K562 (cell line): ENCODE measurements around the gene PLCB1. TPM values are rescaled to one million over a fixed set of nuclear protein-coding genes. Genes with fewer than 3 reads are reported as not detected.
"Not testable (repeated sequence)": the region's sequence is repeated elsewhere in the genome, so short reads cannot be mapped to it uniquely, and the experiment has no call there.

ENCODE experiments used
- ATAC-seq: fragments of 200-7000 bp; cut with Tn5 transposase; 3 replicates; pipeline ENCODE4 v1.9.1; 2020; ENCODE audit warnings: moderate library complexity
- BruUV-seq: library from RNA; stranded (reverse); fragments of 400-500 nt; replicated peaks from 2 replicates; lab custom pipeline; 2021; lab: Mats Ljungman, UMichigan
- CTCF ChIA-PET: fragments of 300-600 bp; formaldehyde crosslinking; extraction: SDS; loops from one replicate; lab custom pipeline; 2021; ENCODE audit warnings: low intra/inter-chr PET ratio; lab: Yijun Ruan, JAX
- POLR2A ChIA-PET: fragments of 300-600, 350-650 bp; sonication (Branson Sonifier 250); formaldehyde crosslinking; extraction: SDS; loops from one replicate; lab custom pipeline; 2021; ENCODE audit warnings: antibody characterized with exemption, inconsistent platforms; lab: Yijun Ruan, JAX
- DNase-seq, 4 experiments: peaks; one replicate each; pipeline versions ENCODE4 v3.0.0 to v3.0.0-alpha.2; 2011 to 2018; ENCODE audit warnings: low spot score in 3 of 4, mixed read lengths in 3 of 4; ENCODE audit errors: extremely low read depth in 1 of 4
- FAIRE-seq: peaks from 2 replicates; lab custom pipeline; 2011; peaks lifted over from hg19 to GRCh38; lab: Jason Lieb, UNC
- H2AFZ ChIP-seq: 2 replicates; pipeline ENCODE4 v1.6.0; 2011; ENCODE audit warnings: low read depth, low read length, control low read depth, inconsistent platforms
- H3K27ac ChIP-seq: fragments of 200-600 bp; 3 replicates; pipeline ENCODE4 v1.8.0; 2011; ENCODE audit warnings: low read depth, mild to moderate bottlenecking, control low read depth, inconsistent platforms, low read length, moderate library complexity, mixed read lengths; ENCODE audit errors: extremely low read depth
- H3K27me3 ChIP-seq, 2 experiments: fragments of 300-600 bp in 1 of 2; 2 replicates in 1 of 2; 3 replicates in 1 of 2; pipeline versions ENCODE4 v1.6.0 to v1.8.0; 2011; ENCODE audit warnings: inconsistent platforms in 2 of 2, low read length in 2 of 2, mild to moderate bottlenecking in 1 of 2, mixed read lengths in 1 of 2, moderate library complexity in 1 of 2; ENCODE audit not compliant: control insufficient read depth in 2 of 2, insufficient read depth in 2 of 2
- H3K36me3 ChIP-seq: fragments of 300-600 bp; 3 replicates; pipeline ENCODE4 v1.8.0; 2011; ENCODE audit warnings: mild to moderate bottlenecking, low read length, inconsistent platforms; ENCODE audit not compliant: control insufficient read depth, insufficient read depth
- H3K4me1 ChIP-seq, 2 experiments: fragments of 200-600 bp in 1 of 2; replicated peaks in 1 of 2; 2 replicates in 1 of 2; 3 replicates in 1 of 2; pipeline versions ENCODE4 v1.5.1 to v1.8.0; 2011; ENCODE audit warnings: inconsistent platforms in 2 of 2, low read length in 2 of 2, mild to moderate bottlenecking in 1 of 2, mixed read lengths in 1 of 2, moderate library complexity in 1 of 2; ENCODE audit not compliant: control insufficient read depth in 2 of 2, insufficient read depth in 2 of 2
- H3K4me2 ChIP-seq: 2 replicates; pipeline ENCODE4 v1.6.1; 2011; ENCODE audit warnings: low read length, control low read depth, inconsistent platforms, mixed read lengths; ENCODE audit not compliant: insufficient read depth
- H3K4me3 ChIP-seq: fragments of 200-600 bp; sonication (generic), shearing (Covaris generic); 2 replicates; pipeline ENCODE4 v1.5.1; 2016; ENCODE audit warnings: control low read depth, inconsistent platforms
- H3K79me2 ChIP-seq: fragments of 200-600 bp; 3 replicates; pipeline ENCODE4 v1.8.0; 2011; ENCODE audit warnings: low read length, inconsistent platforms; ENCODE audit not compliant: control insufficient read depth, insufficient read depth
- H3K9ac ChIP-seq, 2 experiments: 2 replicates each; pipeline versions ENCODE4 v1.6.0 to v1.6.1; 2011; ENCODE audit warnings: low read depth in 2 of 2, low read length in 2 of 2, control low read depth in 1 of 2, inconsistent platforms in 1 of 2, mild to moderate bottlenecking in 1 of 2, mixed read lengths in 1 of 2; ENCODE audit not compliant: insufficient read depth in 1 of 2
- H3K9me1 ChIP-seq: one replicate; pipeline ENCODE4 v1.6.0; 2011; ENCODE audit warnings: inconsistent platforms, mild to moderate bottlenecking, low read length, moderate library complexity; ENCODE audit not compliant: control insufficient read depth, insufficient read depth
- H3K9me3 ChIP-seq: replicated peaks from 2 replicates; pipeline ENCODE4 v1.5.1; 2011; ENCODE audit warnings: low read depth, low read length, inconsistent platforms; ENCODE audit not compliant: control insufficient read depth, insufficient read depth
- H4K20me1 ChIP-seq: replicated peaks from 2 replicates; pipeline ENCODE4 v1.6.1; 2011; ENCODE audit warnings: low read length, inconsistent platforms, mixed read lengths; ENCODE audit not compliant: control insufficient read depth, insufficient read depth
- CCNT2 ChIP-seq: IDR thresholded peaks from 2 replicates; pipeline ENCODE4 v1.6.1; 2011; ENCODE audit warnings: borderline replicate concordance, low read depth, mild to moderate bottlenecking, moderate library complexity, mixed read lengths, low read length; ENCODE audit not compliant: insufficient read length; ENCODE audit errors: extremely low read depth
- HEY1 ChIP-seq: fragments of 250-450 bp; sonication (Bioruptor Pico); IDR thresholded peaks from 2 replicates; pipeline ENCODE4 v1.5.0; 2020; ENCODE audit warnings: mild to moderate bottlenecking, moderate library complexity, borderline replicate concordance
- NFIX ChIP-seq: fragments of 250-450 bp; sonication (Bioruptor Pico); IDR thresholded peaks from 2 replicates; pipeline ENCODE4 v1.4.0; 2020; ENCODE audit warnings: low read depth, mild to moderate bottlenecking, moderate library complexity
- SMARCB1 ChIP-seq: IDR thresholded peaks from 2 replicates; pipeline ENCODE4 v1.6.1; 2011; ENCODE audit warnings: improper control_type of control experiment, low read depth; ENCODE audit not compliant: insufficient read length
- THRA ChIP-seq: fragments of 450-650 bp; IDR thresholded peaks from 2 replicates; pipeline ENCODE4 v1.6.1; 2017; ENCODE audit warnings: mild to moderate bottlenecking, moderate library complexity
- ZKSCAN8 ChIP-seq: fragments of 200-800 bp; sonication (Bioruptor generic); IDR thresholded peaks from 2 replicates; pipeline ENCODE4 v1.6.1; 2016; ENCODE audit warnings: missing genetic modification characterization, missing compliant biosample characterization
- ZNF316 ChIP-seq: fragments of 450-650 bp; IDR thresholded peaks from 2 replicates; pipeline ENCODE4 v1.6.1; 2016
- ZNF41 ChIP-seq: fragments of 250-450 bp; sonication (Bioruptor Pico); conservative IDR thresholded peaks from 2 replicates; pipeline ENCODE4 v1.4.0; 2020; ENCODE audit warnings: mild to moderate bottlenecking
- ZNF586 ChIP-seq: fragments of 450-650 bp; formaldehyde crosslinking; conservative IDR thresholded peaks from 2 replicates; pipeline ENCODE4 v1.4.0; 2020; ENCODE audit warnings: mild to moderate bottlenecking, moderate library complexity
- ZNF75A ChIP-seq: fragments of 450-650 bp; formaldehyde crosslinking; IDR thresholded peaks from 2 replicates; pipeline ENCODE4 v1.4.0; 2020; ENCODE audit warnings: mild to moderate bottlenecking
- WGBS: fragments of 100-300 bp; shearing (Covaris generic); methylation state at CpG from one replicate; pipeline ENCODE4 v1.1.6; 2016; ENCODE audit warnings: low coverage, mixed read lengths; ENCODE audit not compliant: insufficient coverage; ENCODE audit errors: missing lambda C conversion rate; 5-methylcytosine and 5-hydroxymethylcytosine counted together
- in situ Hi-C: fragments of 300-500 bp; cut with MboI; formaldehyde crosslinking; loops from 4 replicates; pipeline ENCODE4 v1.15.0; 2018; ENCODE audit warnings: inconsistent platforms, mixed read lengths
- intact Hi-C: fragments of 100-400 bp; cut with micrococcal nuclease; formaldehyde crosslinking; loops from 2 replicates; pipeline ENCODE4 v1.14.2; 2022
- polyA plus RNA-seq, 8 experiments: library from polyadenylated mRNA; depleted of rRNA in 4 of 8; stranded (reverse) in 5 of 8; unstranded in 3 of 8; fragments of >200 nt; fragmentation: Nextera tagmentation in 2 of 8; fragmentation: Illumina TruSeq in 1 of 8; extraction: Ambion mirVana in 2 of 8; extraction: Trizol in 1 of 8; gene quantifications; 2 replicates each; pipeline versions ENCODE4 v1.2.1 to v1.2.3, GENCODE V29; 2011 to 2014; ENCODE audit warnings: inconsistent platforms in 1 of 8, missing spikeins in 1 of 8
- total RNA-seq, 7 experiments: library from RNA; depleted of rRNA in 6 of 7; stranded (reverse); fragments of >200 nt in 6 of 7; fragmentation: Illumina TruSeq in 2 of 7; extraction: Trizol in 2 of 7; gene quantifications; 2 replicates each; pipeline versions ENCODE4 v1.2.1 to v1.2.3, GENCODE V29; 2011 to 2021; ENCODE audit warnings: low replicate concordance in 1 of 7

The PLCB1 gene
- total and polyA plus RNA-seq, 9 of the 15 experiments (the other 6 are each of a cell fraction or from before 2014, with no cell fraction given), result 0.34 to 3.1 (median 1.3) TPM

DNA sequence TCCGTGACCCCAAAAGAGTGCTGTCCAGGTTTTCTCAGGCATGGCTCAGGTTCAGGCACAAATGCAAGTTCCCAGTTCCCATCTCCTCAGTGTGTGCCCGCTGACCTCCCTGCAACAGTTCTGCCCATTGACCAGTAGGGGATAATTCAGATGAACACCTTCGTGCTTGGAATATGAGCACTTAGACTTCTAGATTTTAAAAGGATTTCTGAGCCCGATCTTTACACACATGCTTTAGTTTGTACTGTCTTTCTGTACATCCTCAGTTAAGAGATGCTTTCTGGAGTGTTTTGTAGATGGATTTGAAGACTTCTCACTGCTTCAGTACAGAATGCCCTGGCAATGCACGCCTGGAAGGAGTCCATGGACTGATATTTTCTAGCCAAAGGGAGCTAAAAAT is 697.2 kb downstream of the PLCB1 start:
- H3K4me2 ChIP-seq, result no peak overlapping the region
- H3K36me3 ChIP-seq, result no peaks in the 10 kb centered on the region
- no peaks in the 10 kb centered on the region for H4K20me1 ChIP-seq
- H3K27me3 ChIP-seq, result no peaks in the 10 kb centered on the region
- no peaks in the 10 kb centered on the region for H3K4me1 ChIP-seq
- whole genome bisulfite sequencing, result 1% methylated on average over 5 of the region's 5 CpGs
- H3K9me1 ChIP-seq, result no peaks in the 10 kb centered on the region
- no peak overlapping the region for H3K27ac ChIP-seq
- no peak overlapping the region for H3K4me3 ChIP-seq
- no peak overlapping the region for H3K9ac ChIP-seq
- in situ Hi-C loops (no loop called here), intact Hi-C loops (no loop called here)
- no peaks in the 10 kb centered on the region for H3K79me2 ChIP-seq
- CTCF ChIA-PET, result no interaction called here
- H3K9me3 ChIP-seq, result no peaks in the 10 kb centered on the region
- no TSS peak for BruUV-seq
- no peak for TF ChIP-seq ZNF586 (CRISPR knock-in tag)
- no peak for TF ChIP-seq ZKSCAN8 (CRISPR knock-in tag)
- TF ChIP-seq SMARCB1, result no peak
- no peak for TF ChIP-seq ZNF316
- no peak for TF ChIP-seq HEY1
- TF ChIP-seq ZNF41 (CRISPR knock-in tag), result no peak
- no peak for TF ChIP-seq CCNT2
- no peak for TF ChIP-seq ZNF75A (CRISPR knock-in tag)
- no peak for TF ChIP-seq NFIX (CRISPR knock-in tag)
- no peak for TF ChIP-seq THRA
- DNase-seq (peak in 3 of 4 experiments; percentile 2 to 8 (median 5)), FAIRE-seq (no peak), ATAC-seq (no peak)
- no peak overlapping the region for H2AFZ ChIP-seq
- POLR2A ChIA-PET, result no interaction called here

DNA sequence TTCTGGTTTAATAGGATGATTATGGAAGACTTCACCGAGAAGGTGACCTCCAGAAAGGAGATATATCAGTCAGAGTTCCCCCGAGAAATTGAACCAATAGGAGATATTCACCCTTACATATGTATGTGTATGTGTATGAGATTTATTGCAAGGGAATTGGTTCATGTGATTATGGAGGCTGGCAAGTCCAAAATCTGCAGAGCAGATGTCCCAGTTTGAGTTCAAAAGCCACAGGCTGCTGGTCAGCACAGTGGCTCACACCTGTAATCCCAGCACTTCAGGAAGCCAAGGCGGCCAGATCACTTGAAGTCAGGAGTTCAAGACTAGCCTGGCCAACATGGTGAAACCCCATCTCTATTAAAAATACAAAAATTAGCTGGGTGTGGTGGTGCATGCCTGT is 702.2 kb downstream of the PLCB1 start:
- H3K9me1 ChIP-seq, H3K79me2 ChIP-seq, in situ Hi-C loops, CTCF ChIA-PET, H3K4me1 ChIP-seq, intact Hi-C loops, FAIRE-seq, H3K4me3 ChIP-seq, H3K4me2 ChIP-seq, H2AFZ ChIP-seq, POLR2A ChIA-PET, H3K27me3 ChIP-seq, H3K27ac ChIP-seq, H3K36me3 ChIP-seq, ATAC-seq, BruUV-seq, H3K9ac ChIP-seq, H3K9me3 ChIP-seq, DNase-seq, H4K20me1 ChIP-seq: not testable (repeated sequence)
- WGBS, result 0% methylated on average over 3 of the region's 3 CpGs
